ENCODE results near the gene DENND2D.
"Not testable (repeated sequence)": the region's sequence is repeated elsewhere in the genome, so short reads cannot be mapped to it uniquely, and the experiment has no call there.

DENND2D gene

DNA sequence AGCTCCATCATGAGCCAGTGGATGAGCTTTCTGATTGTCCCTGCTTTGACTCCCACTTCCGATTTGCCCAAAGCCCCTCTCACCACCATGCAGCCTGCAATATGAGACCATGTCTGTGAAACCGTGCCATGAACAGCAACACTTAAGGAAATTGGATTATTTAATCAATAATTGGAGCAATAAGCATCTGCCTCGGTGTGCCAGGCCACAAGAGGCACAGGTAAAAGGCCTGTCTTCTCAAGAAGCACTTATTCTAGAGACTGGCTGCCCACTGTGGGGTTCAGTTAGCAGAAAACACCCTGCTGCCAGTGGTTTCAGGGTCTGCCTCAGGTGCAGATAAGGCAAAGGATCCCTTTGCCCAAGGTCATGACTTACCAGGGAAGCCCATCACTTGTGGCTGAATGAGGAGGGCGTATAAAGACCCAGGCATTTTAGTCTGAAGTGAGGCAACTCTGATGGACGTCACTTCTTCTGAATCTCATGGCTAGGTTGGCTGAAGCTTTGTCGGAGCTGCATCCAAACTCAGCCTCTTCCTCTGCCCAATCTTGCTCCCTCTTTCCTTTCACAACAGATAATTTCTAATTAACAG lies 19.9 kb upstream of the DENND2D start:
- TF ChIP-seq CTCF (IDR thresholded peaks at IDR 0.05; ENCODE audit: insufficient read depth, low read length, poor library complexity, severe bottlenecking), result no peak
- H3K36me3 ChIP-seq (ENCODE audit: control insufficient read depth, insufficient read depth, low read length), result no peaks in the 10 kb centered on the region
- no peaks in the 10 kb centered on the region for H3K27me3 ChIP-seq (replicated peaks; ENCODE audit: control insufficient read depth, insufficient read depth, low read length)
- peak; percentile 38 for DNase-seq (ENCODE audit: extremely low read depth, insufficient read length)
- no peak overlapping the region; the same call in 1 of the 2 replicates for H3K4me3 ChIP-seq (replicated peaks; ENCODE audit: low read depth, low read length)

- Histone ChIP-seq H3K27me3 (replicated peaks; ENCODE audit: control insufficient read depth, insufficient read depth, low read length) (no peaks in the 10 kb centered on the region), H3K4me3 (replicated peaks; ENCODE audit: low read depth, low read length) (no peak overlapping the region; the same call in 1 of the 2 replicates), H3K36me3 (ENCODE audit: control insufficient read depth, insufficient read depth, low read length) (no peaks in the 10 kb centered on the region)
- no peak for TF ChIP-seq CTCF (IDR thresholded peaks at IDR 0.05; ENCODE audit: insufficient read depth, low read length, poor library complexity, severe bottlenecking)
- DNase-seq (ENCODE audit: extremely low read depth, insufficient read length), result peak; percentile 82
These were observed 19.3 kb upstream of the DENND2D start for GRCh38 chr1:111219557-111220286.

DNA sequence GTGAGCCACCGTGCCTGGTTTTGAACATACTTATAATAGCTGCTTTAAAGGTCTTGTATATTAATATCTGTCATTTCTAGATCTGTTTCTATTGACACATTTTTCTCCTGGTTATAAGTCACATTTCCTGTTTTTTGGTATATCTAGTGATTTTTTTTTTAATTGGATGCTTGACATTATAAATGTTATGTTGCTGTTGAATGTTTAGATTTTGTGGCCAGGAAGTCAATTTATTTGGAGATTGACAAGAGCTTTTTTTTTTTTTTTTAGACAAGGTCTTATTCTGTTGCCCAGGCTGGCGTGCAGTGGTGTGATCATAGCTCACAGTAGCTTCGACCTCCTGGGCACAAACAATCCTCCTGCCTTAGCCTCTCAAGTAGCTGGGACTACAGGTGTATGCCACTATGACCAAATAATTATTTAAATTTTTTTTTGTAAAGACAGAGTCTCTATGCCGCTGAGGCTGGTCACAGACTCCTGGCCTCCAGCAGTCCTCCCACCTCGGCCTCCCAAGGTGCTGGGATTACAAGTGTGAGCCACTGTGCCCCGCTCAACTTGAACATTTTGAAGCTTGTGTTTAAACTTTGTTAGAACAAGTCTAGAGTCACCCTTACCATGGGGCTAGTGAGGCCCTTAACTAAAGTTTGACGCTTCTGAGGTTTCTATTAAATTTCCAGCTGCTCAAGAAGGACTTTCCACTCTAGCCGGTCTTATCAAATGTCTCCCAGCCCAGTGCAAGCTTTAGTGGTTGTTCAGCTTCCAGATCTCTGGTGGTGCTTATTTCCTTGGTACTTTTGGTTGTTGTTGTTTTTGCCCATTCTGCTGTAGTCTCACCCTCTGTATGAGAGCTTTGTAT lies 18.5 kb upstream of the DENND2D start:
- Histone ChIP-seq H3K27me3 (replicated peaks; ENCODE audit: control insufficient read depth, insufficient read depth, low read length) (no peaks in the 10 kb centered on the region), H3K36me3 (ENCODE audit: control insufficient read depth, insufficient read depth, low read length) (no peaks in the 10 kb centered on the region), H3K4me3 (replicated peaks; ENCODE audit: low read depth, low read length) (no peak overlapping the region)
- DNase-seq (ENCODE audit: extremely low read depth, insufficient read length), result peak; percentile 49
- no peak for TF ChIP-seq CTCF (IDR thresholded peaks at IDR 0.05; ENCODE audit: insufficient read depth, low read length, poor library complexity, severe bottlenecking)

- H3K36me3 ChIP-seq (ENCODE audit: control insufficient read depth, insufficient read depth, low read length), result no peaks in the 10 kb centered on the region
- peak; percentile 50 for DNase-seq (ENCODE audit: extremely low read depth, insufficient read length)
- no peak for TF ChIP-seq CTCF (IDR thresholded peaks at IDR 0.05; ENCODE audit: insufficient read depth, low read length, poor library complexity, severe bottlenecking)
- no peaks in the 10 kb centered on the region for H3K27me3 ChIP-seq (replicated peaks; ENCODE audit: control insufficient read depth, insufficient read depth, low read length)
- no peak overlapping the region for H3K4me3 ChIP-seq (replicated peaks; ENCODE audit: low read depth, low read length)
These were observed 16.9 kb upstream of the DENND2D start for GRCh38 chr1:111217183-111217910.

DNA sequence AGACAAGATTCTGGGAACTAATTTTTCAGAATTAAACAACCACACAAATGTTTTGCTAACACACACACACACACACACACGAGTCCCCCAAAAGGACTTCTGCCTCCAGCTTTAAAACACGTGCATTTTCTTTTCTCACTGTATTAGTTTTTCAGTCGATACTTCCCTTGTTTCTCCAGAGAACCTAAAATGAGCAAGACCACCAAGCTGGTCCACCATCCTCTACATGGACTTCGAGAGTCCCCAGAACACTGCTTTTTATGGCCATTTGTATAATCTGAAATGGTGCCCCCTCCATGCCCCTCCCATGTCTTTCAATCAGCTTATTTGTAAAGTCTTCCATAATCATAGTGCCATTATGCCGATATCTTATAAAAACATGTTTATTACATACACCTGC lies 16.3 kb upstream of the DENND2D start:
- no peak for DNase-seq (ENCODE audit: extremely low read depth, insufficient read length)
- Histone ChIP-seq H3K36me3 (ENCODE audit: control insufficient read depth, insufficient read depth, low read length) (no peaks in the 10 kb centered on the region), H3K27me3 (replicated peaks; ENCODE audit: control insufficient read depth, insufficient read depth, low read length) (no peaks in the 10 kb centered on the region), H3K4me3 (replicated peaks; ENCODE audit: low read depth, low read length) (no peak overlapping the region)
- no peak for TF ChIP-seq CTCF (IDR thresholded peaks at IDR 0.05; ENCODE audit: insufficient read depth, low read length, poor library complexity, severe bottlenecking)

DNA sequence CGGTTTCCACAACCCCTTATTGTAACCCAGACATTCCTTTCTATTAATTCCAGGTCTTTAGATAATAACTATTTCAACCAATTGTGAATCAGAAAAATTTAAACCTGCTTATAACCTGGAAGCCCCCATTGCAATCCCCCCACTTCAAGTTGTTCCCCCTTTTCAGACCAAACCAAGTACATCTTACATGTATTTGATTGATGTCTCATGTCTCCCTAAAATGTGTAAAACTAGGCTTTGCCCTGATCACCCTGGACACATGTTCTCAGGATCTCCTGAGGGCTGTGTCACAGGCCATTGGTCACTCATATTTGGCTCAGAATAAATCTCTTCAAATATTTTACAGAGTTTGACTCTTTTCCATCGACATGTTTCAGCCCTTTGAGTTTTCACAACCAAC lies 14.8 kb upstream of the DENND2D start:
- DNase-seq (ENCODE audit: extremely low read depth, insufficient read length); H3K27me3 ChIP-seq (replicated peaks; ENCODE audit: control insufficient read depth, insufficient read depth, low read length); H3K36me3 ChIP-seq (ENCODE audit: control insufficient read depth, insufficient read depth, low read length): not testable (repeated sequence)
- peak overlapping the region; percentile 12; the same call in 1 of the 2 replicates for H3K4me3 ChIP-seq (replicated peaks; ENCODE audit: low read depth, low read length)

Measured in GM06990 (cell line).